SHP77 (cell line): ENCODE data around the gene IGFBP6.
"Not testable (repeated sequence)": the region's sequence is repeated elsewhere in the genome, so short reads cannot be mapped to it uniquely, and the experiment has no call there.

Experiments
- DNase-seq, 2 experiments: peaks; one replicate each; lab custom pipeline; 2025; lab: John Stamatoyannopoulos, UW

IGFBP6 gene

DNA sequence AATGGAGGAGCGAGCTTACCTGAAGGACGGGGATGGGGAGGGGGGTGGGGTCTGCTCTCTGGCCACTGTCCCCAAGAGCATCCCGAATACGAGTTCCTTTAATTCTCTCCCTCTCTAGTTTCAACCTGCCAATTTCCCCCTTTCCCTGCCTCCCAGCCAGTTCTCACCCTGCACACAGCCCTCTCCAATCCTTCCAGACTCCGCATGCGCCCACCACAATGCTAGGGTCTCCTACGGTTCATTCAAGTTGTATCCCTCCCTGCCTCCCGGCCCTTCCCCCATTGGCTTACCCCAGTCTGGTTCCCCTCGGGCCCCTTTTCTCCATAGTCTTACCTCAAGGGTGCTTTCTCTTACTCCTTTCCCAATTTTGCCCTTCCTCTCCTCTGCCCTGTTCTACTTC, 708 bp upstream of the IGFBP6 start:
- no peak for DNase-seq

GRCh38 chr12:53097207-53097563, 282 bp upstream of the IGFBP6 start:
- no peak for DNase-seq

- DNase-seq, result no peak
Observed at GRCh38 chr12:53098354-53098981, 1.0 kb downstream of the IGFBP6 start.

- DNase-seq, result peak; percentile 60 to 72
Observed at GRCh38 chr12:53099071-53099882, 1.8 kb downstream of the IGFBP6 start.

- no peak for DNase-seq
Observed at GRCh38 chr12:53100466-53101151, 3.1 kb downstream of the IGFBP6 start.

- no peak for DNase-seq
Observed at GRCh38 chr12:53101266-53101665, 3.8 kb downstream of the IGFBP6 start.

DNA sequence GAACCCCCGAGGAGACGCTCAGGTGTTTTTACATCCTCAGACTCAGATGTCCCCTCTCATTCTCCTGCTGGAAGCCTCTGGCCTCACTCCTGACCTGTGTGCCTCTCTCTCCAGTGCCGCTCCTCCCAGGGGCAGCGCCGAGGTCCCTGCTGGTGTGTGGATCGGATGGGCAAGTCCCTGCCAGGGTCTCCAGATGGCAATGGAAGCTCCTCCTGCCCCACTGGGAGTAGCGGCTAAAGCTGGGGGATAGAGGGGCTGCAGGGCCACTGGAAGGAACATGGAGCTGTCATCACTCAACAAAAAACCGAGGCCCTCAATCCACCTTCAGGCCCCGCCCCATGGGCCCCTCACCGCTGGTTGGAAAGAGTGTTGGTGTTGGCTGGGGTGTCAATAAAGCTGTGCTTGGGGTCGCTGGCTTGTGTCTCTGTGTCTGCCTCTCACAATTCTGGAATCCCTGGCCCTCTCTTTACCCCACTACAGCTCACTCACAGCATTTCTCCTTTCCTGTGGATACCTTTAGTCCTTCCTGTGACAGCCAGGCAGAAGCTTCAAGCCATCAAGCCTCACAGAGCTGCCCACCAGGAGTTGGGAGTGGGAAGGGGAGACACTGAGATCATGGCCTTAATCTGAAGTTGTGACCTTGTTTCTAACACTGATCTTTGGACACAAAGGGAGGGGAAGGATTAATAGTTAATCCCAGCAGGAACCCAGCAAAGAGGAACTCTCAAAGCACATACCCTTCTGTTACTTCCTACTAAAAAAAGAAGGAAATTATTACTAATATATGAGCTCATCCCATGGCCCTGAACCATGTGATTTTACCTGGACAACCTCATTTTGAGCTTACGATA, 4.7 kb downstream of the IGFBP6 start:
- no peak for DNase-seq

GRCh38 chr12:53102883-53103807, 5.7 kb downstream of the IGFBP6 start, which contains the start of gene SOAT2:
Gene SOAT2 (plus strand): TSS chr12:53103486. CDS start chr12:53103578, 92 bp downstream.
- DNase-seq, result no peak

GRCh38 chr12:53103860-53104305, 6.4 kb downstream of the IGFBP6 start:
- DNase-seq, result no peak

- DNase-seq, result no peak
Observed at GRCh38 chr12:53105256-53105655, 7.8 kb downstream of the IGFBP6 start.

GRCh38 chr12:53105712-53106439, 8.4 kb downstream of the IGFBP6 start:
- DNase-seq, result no peak

DNA sequence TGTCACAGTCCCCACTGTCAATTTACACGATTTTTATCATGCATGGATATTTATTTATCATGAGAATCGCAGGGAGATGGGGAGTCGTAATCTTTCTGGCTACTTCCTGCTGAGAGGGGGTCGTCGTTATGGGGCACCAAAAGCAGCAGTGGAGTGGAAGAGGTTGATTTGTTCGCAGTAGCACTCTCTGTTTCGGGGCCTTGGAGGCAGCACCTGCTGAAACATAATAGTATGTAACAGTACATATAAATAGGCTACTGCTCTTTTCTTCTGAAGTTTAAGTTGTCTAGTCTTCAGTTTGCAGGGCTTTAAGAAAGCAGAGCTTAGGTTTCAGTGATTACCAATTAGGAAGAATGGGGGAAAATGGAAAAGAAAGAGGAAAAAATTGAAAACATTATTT, 9.7 kb downstream of the IGFBP6 start:
- no peak for DNase-seq

DNA sequence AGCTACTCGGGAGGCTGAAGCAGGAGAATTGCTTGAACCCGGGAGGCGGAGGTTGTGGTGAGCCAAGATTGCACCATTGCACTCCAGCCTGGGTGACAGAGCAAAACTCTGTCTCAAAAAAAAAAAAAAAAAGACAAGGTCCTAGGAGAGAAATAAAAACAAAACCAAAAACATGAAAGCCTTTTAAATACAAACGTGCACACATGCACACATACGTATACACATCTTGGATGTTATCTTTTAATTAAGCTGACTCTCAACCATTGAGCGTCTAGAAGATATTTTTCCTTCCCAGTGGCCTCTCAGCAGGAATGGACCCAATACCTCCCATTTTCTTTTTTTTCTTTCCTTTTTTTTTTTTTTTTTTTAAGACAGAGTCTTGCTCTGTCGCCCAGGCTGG, 15.0 kb downstream of the IGFBP6 start:
- not testable (repeated sequence) for DNase-seq

DNA sequence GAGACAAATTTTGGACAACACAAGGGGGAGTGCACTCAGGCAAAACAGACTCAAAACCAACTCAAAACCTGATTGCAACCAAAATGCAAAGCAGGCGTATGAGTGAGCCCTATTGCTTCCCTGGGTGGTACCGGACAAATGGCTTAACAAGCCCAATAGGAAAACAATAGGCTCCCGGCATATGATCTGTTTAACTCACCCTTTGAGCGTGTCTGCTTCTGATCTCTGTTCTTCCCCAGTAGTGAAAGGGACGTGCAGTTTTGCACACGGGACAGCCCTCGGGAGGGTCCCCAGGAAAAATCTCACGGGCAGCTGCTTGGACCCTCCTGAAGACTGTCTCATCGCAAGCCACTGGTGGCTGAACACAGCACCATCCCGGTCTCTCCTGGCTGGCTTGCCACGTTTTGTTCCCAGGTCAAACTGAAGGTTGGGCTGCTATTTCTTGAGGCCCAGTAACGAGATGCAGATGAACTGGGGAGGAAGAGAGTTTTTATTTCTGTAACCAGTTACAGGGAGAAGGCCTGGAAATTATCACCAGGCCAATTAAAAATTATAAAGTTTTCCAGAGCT, 15.8 kb downstream of the IGFBP6 start:
- no peak for DNase-seq

DNA sequence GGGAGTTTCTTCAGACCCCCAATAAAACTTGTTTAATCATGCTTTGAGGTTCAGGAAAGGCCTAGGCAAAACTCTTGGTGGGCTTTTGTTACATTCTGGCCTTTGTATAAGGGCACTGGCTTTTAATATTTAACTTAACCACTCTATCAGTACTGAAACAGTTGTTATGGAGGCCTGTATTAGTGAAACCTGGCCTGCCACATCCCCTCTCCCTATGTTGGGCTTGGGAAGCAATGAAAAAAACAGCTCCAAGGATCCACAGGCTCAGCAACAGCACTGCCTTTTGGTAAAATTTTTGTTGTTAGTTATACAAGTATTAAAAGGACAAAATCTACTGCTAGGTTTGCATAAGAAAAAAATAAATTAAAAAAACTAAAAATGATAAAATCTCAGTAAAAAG, 16.5 kb downstream of the IGFBP6 start:
- no peak for DNase-seq

- DNase-seq, result no peak
Observed at GRCh38 chr12:53115112-53115890, 17.8 kb downstream of the IGFBP6 start.

- no peak for DNase-seq
Observed at GRCh38 chr12:53115891-53116648, 18.6 kb downstream of the IGFBP6 start.

- DNase-seq, result no peak
Observed at GRCh38 chr12:53118751-53119300, 21.4 kb downstream of the IGFBP6 start.
